ENCODE data around the gene FOXP1.

FOXP1 gene

DNA sequence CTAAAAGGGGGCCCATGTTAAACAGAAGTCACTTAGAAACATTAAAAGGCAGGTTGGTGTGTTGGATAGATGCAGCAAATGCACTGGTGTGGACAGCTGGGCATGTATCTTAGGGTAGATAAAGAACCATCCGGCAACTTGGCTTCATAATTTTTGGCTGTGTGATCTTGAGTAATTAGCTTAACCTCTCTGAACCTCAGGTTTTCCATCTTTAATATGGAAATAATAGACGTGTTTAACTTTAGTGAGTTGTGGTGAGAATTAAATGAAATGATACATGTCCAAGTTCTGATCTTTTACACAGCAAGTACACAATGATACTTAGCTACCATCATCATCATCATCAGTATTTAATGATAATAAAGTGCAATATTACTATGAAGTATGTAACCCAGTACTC, 330.4 kb downstream of the FOXP1 start:
- no peak for DNase-seq

DNA sequence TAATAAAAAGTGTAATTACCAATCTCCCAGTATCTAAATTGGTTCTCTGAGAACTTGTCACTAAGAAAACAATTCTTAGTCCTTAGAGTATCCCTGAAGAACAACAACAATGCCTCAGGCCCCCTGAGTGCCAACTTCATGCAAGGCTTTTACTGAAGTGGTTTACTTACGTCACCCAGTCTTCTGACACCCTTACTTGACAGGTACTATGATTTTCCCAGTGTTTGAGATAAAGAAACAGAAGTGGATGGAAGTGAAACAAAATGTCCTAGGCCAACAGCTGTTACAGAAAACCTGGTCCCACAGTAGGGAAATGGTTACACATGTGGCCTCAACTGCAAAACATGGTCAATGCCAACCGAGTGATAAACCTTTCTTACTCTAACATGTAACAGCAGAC, 331.1 kb downstream of the FOXP1 start:
- DNase-seq = no peak

DNA sequence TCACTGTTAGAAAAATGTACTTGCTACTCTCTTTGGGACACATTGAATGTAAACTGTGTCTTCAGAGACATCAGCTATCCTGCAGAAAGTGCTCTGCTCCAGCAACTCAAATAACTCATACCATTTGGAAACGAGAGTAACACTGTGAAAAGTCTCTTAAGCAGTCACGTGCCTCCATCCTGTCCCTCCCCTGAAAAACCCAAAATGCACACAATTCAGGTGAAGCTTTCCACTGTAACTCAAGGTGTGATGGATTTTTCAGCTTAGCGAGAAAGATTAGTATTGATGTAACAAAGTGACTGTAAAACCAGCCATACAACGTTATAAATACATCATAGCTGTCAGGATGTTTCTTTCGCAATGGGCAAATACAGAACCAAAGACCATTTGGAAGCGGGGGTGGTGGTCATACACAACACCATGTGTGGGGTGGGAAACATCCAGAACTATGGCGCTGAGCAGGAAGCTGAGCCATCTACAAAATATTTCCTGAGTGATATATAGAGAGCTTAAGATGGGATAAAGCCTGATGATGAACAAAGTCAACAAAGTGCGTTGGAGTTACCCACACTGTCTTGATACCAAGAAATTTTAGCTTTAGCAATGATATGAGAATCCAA, 332.3 kb downstream of the FOXP1 start:
- DNase-seq = peak; percentile 97

DNA sequence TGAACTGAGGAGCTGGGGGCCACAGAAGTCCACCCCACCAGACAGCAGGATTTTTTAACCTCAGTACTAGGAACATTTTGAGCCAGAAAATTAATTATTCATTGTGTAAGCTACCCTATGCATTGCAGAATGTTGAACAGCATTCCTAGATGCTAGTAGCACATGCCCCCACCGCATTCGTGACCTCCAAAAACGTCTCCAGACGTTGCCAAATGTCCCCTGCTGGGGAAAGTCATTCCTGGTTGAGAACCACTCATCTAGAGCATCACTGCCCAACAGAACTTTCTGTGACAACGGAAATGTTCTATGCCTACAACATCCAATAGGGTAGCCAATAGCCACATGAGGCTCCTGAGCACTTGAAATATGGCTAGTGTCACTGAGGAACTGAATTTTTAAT, 333.5 kb downstream of the FOXP1 start:
- DNase-seq = peak; percentile 40

DNA sequence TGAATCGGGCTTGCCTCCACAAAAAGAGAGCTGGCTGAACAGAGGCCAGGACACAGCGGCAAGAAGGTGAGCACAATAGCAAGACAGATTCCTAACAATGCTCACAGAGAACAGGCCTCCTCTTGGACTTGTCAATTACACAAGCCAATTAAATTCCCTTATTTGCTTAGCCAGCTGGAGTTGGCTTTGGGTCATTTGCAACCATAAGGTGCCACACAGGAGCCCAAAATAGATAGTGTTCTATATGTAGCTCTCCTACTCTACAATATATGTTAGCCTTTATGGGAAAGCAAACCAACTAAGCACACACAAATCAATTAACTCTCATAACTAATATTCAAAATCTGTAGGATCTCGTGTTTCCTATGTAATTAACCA, 335.6 kb downstream of the FOXP1 start:
- DNase-seq = no peak

DNA sequence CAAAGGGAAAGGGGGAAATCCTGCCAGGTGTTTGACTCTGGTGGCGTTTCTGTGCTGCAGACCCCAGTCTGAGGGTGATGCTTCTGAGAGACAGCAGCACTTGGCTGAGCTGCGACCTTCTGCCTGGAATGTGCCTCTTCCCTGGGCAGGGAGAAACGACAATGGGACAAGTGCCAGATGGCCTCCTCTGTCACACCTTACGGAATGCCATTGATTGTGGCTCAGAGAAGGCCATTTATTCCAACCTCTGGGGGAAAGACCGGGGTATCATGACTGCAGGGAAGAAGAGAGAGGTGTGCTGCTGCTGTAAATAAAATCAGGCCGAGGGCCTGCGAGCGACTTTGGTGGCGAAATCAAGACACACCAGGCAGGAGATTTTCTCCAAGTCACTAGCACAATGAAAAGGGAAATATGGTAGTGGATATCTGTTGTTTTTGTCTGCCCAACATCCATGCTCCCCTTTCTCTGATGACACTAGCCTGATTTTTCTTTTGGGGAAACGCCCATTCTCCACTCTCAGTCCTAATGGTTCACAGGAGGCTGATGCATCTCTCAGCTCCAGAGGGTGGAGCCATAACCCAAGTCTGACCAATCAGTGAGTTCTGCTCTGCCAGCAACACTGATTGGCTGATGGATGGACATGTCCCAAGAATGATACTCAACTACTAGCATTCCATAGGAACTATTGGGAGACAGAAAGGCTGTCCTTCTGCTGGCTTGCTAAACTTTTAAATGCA, 336.1 kb downstream of the FOXP1 start:
- DNase-seq = peak; percentile 69

DNA sequence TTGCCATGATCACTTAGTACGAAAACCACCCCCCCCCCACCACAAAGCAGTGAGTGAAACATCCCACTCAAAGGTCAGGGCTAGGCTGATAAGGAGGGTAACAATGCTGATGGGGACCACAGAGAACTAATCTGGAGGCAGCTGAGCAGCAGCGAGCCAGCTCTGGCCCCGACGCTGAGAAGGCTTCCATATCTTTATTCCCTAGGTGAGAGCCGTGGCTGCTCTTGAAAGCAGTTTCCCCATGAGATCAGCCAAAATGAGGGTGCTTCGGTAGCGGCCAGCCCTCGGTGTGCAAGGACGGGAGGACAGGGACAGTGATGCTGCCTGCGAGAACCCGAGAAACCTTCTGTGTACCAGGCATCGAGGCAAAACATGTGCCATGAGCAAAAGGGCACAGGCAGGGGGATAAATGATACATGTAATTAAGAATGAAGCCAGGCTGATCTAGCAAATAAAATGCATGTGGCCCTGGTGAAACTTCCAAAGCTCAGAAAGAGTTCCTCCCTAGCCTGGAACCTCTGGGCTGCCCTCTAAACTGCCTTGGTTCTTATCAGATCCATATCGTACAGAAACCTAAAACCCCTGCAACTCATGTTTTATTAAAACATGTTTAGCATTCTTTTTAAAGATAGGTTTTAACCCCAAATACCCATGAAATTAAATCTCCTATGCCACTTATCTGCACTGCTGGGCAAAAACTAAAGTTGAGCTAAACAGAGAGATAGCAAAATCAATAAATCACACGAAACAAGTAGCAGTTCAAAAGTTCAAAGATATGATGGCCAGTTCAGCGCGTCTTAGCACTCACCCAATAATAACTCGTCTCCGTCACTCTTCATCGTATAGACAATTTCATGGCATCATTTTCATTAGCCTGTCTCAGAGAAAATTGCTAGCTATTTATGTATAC, 337.3 kb downstream of the FOXP1 start:
- DNase-seq = no peak

DNA sequence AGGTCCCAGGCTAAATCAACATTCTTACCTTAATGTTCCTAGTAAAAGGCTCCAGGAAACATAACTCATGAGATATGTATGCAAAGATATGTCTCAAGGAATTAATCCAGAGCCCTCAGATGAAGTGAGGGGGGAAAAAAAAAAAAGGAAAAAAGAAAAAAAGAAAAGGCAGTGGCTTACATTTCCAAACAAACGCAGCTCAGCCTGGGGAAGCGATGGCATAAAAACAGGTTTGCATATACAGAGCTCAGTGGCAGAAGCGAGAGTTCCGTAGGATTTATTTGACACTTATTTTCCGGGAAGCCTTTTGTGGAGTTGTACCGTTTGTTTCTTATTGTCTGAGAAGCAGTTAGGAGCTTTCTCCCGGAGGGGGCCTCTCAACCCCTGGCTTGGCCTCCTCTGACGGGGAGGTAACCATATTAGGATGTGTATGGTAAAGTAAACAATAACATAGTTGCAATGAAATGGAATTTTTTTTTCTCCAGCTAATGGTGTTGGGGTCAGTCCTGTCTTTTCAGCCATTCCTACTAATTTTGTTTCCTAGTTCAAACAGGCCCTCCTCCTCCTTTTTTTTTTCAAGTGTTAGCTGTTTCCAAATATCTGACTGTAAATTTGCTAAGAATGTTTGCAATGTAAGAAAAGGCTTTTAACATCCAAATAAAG, 338.6 kb downstream of the FOXP1 start:
- peak; percentile 81 for DNase-seq

DNA sequence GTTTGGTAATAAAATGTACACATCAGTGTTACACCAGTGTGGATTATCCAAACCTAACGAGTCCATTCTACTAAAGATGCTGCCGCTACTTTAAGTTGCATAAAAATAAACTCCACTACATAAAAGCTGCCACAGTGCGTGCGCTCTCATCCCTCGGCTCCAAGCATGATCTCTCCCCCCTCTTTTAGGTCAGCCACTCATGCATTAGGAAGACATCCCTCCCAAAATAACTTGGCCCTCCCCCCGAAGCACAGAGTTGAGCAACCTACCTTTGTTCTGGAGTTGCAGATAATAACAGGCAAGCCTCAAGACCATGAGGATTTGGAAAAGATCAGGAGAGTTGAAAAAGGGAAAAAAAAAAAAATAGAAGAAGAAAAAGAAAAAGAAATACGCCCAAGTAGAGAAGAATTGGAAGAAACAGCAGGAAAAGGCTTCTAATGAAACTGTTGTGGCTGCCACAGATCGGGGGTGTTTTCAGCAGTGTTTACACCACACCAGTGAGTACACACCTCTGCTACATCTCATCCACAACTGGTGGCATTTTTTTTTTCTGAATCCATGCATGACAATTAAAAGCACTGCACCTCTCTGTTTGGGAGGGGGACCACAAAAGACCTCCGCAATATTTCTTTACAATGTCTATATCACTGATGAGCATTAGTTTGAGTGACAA, 339.2 kb downstream of the FOXP1 start:
- peak; percentile 57 for DNase-seq

DNA sequence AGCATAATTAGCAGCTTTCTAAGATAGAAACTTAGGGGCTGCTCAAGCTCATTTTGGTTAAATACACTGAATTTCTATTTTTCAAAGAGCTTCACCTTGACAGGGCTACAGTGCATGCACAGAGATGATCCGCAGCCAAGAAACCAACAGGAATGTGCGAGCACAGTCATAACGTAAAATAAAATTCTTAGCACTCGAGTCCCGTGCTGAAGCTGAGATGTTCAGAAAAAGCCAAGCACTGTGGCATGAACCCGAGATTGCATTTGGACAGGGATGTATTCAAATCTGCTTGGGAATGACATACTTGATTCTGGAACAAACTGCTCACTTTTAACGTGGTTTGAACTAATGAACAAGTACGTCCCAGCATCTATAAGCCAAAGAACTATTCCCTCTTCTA, 340.3 kb downstream of the FOXP1 start:
- DNase-seq = no peak

DNA sequence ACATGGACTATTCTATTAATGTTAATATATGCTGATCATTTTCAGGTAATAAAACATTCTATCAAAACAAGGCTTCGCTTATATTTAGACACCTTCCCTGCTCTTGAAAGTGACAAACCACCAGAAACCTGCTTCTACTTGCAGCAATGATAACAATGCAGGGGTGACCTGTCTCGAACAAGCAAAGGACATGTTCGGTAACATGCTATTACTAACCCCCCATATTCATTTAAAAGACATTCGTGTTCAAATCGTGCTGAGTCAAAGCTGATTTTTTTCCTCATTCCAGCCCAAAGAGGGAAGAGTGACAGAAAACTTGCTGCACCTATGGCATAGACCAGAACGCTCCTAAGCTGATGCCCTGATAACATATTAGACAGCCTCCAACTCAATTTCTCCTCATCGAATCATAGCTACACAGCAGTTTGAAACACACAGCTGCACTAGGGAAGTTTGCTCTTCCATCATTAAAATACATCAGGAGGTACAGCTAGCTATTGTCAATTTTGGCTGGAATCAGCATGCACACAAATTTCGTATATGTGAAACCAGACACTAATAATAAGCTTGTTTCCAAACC, 341.5 kb downstream of the FOXP1 start:
- no peak for DNase-seq

DNA sequence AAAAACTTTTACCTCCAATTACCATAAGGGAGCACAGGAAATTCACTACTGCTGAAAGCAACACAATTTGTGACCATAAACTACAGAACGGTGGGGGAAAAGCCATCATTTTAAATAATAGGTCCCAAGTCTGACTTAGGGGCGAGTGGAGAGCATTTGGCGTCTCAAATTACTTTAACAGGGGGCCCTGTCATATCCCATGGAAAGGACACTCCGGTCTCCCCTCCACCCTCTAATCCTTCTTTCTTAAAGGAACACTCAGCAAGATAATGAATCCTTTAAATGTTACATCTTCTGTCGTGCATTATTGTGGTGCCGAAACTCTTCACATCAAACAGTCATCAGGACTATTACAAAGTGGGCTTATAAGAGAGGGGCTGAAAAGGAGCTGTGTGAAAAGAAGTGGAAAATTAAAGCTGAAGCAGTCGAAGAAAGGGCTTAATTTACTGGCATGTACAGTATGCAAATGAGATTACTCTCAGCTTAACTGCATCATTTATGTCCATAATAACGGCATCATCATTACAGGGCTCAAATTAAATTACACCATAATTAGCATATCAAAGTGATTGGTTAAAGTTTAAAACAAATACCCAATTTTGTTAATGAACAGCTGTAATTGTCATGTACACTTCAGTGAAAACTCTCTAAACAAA, 342.2 kb downstream of the FOXP1 start:
- no peak for DNase-seq

DNA sequence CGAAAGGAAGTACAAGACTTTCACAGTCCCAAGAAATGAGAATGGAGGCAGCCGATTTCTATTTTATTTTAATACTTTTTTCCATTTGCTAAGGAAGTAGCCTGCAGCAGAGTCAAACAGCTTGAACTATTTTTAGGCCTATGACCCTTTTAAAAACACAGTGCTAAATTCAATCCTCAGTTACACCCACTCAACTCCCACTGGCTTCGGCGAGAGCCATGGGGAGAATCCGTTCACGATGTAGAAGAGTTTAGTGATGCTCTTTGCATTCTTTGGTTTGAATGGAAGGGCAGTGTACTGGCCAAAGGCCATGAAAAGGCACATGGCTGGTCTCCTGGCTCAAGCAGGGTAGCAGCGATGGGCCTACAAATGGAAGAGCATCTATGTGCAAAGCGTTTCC, 343.5 kb downstream of the FOXP1 start:
- no peak for DNase-seq

DNA sequence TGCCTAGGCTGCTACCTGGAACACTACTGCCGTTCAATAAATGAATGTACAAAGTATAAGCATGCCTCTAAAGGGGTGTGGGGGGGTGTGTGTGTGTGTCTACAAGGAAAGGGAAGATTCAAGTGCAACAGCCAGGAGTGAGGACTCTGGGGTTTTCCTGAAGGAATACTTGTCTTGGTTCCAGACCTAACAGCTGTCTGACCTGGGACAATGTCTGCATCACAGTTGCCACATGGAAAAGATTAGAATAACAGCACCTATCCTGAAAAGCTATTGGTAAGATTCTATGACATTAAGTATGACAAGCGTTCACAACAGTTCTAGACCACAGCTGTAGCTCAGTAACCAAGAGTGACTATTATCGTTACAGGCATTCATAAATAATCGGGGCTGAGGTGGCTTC, 345.2 kb downstream of the FOXP1 start:
- DNase-seq = no peak

DNA sequence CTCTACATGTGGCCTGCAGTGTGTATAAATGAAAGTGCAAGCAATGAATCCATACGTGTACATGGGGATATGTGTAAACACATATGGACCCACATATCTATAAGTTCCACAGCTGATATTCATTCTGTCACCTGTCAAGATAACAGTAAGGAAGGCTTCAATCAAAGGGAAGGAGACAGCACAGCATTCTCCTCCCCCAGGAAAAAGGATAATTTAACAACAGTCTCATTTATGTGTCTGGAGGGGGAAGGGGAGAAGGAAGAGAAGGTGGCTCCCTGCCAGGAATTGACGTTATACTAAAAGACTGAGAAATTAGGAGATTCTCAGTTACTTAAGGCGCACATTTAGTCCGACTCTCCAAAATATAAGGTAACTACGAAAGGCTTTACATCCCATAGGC, 345.9 kb downstream of the FOXP1 start:
- DNase-seq = no peak

DNA sequence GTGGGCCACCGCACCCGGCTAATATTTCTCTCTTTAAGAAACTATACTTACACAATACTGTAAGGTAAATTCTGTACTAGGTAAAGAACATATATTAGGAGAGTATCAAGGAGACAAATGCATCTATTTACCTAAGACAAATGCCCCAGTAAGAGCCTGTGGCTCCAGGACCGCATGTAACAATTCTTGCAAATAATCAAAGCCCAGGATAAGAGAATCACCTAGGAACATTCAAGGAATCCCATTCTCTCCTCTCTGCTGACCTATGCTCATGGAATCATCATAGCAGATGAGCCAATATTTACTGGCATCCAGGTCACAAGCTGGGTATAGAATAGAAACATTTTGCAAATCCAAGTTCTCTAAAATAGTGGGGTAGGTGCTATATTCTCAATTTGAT, 347.7 kb downstream of the FOXP1 start:
- DNase-seq = no peak

DNA sequence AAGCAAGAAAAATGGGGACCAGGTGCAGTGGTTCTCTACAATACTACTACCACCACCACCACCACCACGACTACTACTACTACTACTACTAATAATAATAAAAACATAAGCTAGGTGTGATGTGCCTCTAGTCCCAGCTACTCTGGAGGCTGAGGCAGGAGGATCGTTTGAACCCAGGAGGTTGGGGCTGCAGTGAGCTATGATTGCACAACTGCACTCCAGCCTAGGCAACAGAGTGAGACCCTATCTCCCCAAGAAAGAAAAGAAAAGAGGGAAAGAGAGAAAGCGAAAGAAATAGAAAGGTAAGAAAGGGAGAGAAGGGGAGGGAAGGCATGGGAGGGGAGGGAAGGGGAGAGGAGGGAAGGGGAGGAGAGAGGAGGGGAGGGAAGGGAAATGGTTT, 350.6 kb downstream of the FOXP1 start:
- no peak for DNase-seq

DNA sequence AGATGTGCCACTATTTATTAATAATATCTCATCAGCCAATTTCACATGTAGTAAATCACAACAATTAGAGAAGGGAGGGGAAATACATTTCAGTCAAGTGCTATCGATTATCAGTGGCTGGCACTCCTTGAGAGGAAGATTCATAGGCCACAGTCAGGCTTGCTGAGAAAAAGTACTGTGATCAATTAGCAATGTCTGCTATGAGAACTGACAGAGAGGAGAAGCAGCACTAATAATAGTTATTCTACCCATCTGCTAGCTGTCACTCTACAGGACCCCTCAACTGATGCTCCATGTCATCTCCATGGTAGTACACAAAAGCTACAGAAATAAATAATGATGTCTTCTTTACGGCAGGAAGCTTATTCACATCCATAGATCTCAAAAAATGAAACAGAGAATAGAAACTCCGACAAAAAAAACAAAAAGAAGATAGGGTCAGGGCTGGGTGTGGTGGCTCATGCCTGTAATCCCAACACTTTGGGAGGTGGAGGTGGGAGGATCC, 351.3 kb downstream of the FOXP1 start:
- DNase-seq = no peak

DNA sequence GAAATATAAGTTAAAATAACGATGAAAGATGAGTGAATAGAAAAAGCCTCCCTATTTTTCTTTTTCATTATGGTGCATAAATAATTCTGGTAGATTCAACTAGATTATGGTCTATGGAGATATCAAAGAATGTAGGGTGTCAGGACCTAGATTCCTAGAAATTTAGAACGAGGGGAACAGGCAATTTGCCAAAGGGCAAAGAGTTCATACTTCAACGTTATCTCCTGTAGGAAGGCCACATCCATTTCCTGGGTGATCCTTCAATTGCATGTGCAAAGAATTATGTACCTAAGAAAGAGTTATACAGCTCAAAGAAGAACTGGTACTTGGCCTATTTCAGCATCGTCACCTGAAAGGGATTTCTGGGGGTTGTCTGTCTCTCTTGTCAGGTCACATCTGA, 351.8 kb downstream of the FOXP1 start:
- no peak for DNase-seq

DNA sequence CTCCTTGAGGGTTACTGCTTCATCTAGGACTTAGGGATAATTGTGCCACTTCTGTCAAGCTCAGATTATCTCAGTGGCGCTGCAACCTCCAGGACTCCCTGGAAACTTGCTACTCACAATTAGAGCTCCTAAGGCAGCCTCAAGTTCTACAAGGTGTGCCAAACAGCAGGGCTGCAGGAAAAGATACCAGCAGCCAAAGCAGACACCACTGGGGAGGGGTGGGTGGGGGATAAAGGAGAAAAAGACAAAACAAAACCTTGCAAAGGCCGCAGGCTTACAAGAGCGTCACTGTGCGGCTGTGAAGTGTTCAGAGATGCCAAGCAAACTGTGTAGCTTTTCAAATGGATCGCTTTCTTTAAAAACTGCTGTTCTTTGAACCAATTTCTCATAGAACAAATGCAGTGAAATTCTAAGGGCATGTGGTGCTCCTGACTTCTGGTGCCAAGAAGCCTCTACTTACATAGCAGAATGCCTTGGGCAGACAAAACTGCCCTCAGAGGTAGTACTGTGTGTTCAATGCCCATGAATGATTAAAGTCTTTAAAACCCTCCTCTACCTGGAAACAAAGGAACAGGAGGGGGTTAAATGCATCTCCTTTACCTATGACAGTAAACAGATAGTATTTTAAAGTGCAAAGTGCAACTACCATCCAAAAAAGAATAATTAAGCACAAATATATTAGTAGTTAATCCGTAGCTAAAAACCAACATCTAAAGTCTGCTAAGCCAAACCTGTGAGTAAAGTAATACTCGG, 353.4 kb downstream of the FOXP1 start:
- no peak for DNase-seq
